Testis (tissue), 3 donors: ENCODE measurements around the gene ANKRD13C. TPM values are rescaled to one million over a fixed set of nuclear protein-coding genes. Genes with fewer than 3 reads are reported as not detected.

Experiments used
- DNase-seq: peaks from one replicate; pipeline ENCODE4 v3.0.0-alpha.2; 2019
- H3K27ac ChIP-seq, 2 donors: fragments of 200-600 bp; sonication (generic); one replicate each; pipeline ENCODE4 v1.5.1; 2019
- H3K27me3 ChIP-seq: fragments of 200-600 bp; sonication (generic); one replicate; pipeline ENCODE4 v1.5.1; 2019
- H3K36me3 ChIP-seq: fragments of 200-600 bp; sonication (generic); one replicate; pipeline ENCODE4 v1.5.1; 2017; ENCODE audit warnings: low read depth; ENCODE audit errors: missing control alignments
- H3K4me1 ChIP-seq: fragments of 200-600 bp; sonication (generic); one replicate; pipeline ENCODE4 v1.5.1; 2019
- H3K4me3 ChIP-seq, 2 donors: fragments of 200-600 bp; sonication (generic); one replicate each; pipeline ENCODE4 v1.5.1; 2017 to 2019
- H3K9me3 ChIP-seq: fragments of 200-600 bp; sonication (generic); one replicate; pipeline ENCODE4 v1.5.1; 2017
- POLR2A ChIP-seq: fragments of 450-650 bp; IDR thresholded peaks from one replicate; pipeline ENCODE4 v1.6.1; 2017; ENCODE audit warnings: antibody characterized with exemption, mild to moderate bottlenecking, moderate library complexity
- WGBS, 2 donors: methylation state at CpG; one replicate each; pipeline ENCODE4 v1.1.5; 2018; 5-methylcytosine and 5-hydroxymethylcytosine counted together
- intact Hi-C: fragments of 100-400 bp; cut with DNase I; formaldehyde crosslinking; loops from one replicate; pipeline ENCODE4 v1.15.1; 2023; ENCODE audit warnings: low total_unique reads
- polyA plus RNA-seq: library from polyadenylated mRNA; stranded (reverse); fragments of 350-450 nt; fragmentation: Illumina TruSeq; extraction: RNeasy Lipid Tissue Mini Kit (QIAGEN cat#74804); gene quantifications from one replicate; pipeline ENCODE4 v1.2.3, GENCODE V29; 2014; ENCODE audit warnings: low read depth, low replicate concordance; ENCODE audit not compliant: insufficient read depth
- total RNA-seq, 2 donors: library from RNA; depleted of rRNA; stranded (reverse); fragments of >200 nt; gene quantifications; one replicate each; pipeline ENCODE4 v1.2.3, GENCODE V29; 2016
- TF ChIP-seq, protein P1 (sequence below), 3 experiments: fragments of 450-650 bp in 2 of 3; fragments of 200-600 bp in 1 of 3; sonication (generic) in 1 of 3; IDR thresholded peaks; one replicate each; pipeline ENCODE4 v1.5.1; 2016 to 2019; ENCODE audit warnings: antibody characterized with exemption in 3 of 3, mild to moderate bottlenecking in 2 of 3, moderate library complexity in 1 of 3

ANKRD13C gene
- total and polyA plus RNA-seq, 3 donors from 2014 or later, result 8.0 to 21.7 (median 18.7) TPM

DNA sequence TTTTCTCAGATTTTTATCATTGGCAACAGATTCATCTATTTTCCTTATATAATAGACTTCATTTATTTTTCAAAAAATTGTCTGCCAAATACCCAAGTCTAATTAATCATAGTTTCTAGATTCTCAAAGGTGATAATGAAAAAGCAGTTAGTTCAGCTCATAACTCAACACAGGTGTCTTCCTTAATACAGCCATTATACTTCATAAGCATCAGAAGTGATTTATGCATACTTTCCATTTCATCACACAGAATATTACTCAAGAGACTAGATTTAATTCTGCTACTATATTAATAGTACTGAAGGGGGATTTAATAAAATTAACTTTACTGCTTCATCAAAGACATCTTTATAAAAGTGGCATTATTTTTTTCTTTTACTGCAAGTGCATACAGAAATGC, 114.6 kb downstream of the ANKRD13C start:
- Histone ChIP-seq H3K27me3 (no peaks in the 10 kb centered on the region), H3K36me3 (no peaks in the 10 kb centered on the region), H3K4me1 (no peaks in the 10 kb centered on the region), H3K9me3 (no peaks in the 10 kb centered on the region), H3K27ac (no peak overlapping the region), H3K4me3 (no peak overlapping the region)
- TF ChIP-seq, protein P1, sequence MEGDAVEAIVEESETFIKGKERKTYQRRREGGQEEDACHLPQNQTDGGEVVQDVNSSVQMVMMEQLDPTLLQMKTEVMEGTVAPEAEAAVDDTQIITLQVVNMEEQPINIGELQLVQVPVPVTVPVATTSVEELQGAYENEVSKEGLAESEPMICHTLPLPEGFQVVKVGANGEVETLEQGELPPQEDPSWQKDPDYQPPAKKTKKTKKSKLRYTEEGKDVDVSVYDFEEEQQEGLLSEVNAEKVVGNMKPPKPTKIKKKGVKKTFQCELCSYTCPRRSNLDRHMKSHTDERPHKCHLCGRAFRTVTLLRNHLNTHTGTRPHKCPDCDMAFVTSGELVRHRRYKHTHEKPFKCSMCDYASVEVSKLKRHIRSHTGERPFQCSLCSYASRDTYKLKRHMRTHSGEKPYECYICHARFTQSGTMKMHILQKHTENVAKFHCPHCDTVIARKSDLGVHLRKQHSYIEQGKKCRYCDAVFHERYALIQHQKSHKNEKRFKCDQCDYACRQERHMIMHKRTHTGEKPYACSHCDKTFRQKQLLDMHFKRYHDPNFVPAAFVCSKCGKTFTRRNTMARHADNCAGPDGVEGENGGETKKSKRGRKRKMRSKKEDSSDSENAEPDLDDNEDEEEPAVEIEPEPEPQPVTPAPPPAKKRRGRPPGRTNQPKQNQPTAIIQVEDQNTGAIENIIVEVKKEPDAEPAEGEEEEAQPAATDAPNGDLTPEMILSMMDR (IDR thresholded peaks at IDR 0.05), result no peak
- no peak for DNase-seq
- intact Hi-C loops, result no loop called here

DNA sequence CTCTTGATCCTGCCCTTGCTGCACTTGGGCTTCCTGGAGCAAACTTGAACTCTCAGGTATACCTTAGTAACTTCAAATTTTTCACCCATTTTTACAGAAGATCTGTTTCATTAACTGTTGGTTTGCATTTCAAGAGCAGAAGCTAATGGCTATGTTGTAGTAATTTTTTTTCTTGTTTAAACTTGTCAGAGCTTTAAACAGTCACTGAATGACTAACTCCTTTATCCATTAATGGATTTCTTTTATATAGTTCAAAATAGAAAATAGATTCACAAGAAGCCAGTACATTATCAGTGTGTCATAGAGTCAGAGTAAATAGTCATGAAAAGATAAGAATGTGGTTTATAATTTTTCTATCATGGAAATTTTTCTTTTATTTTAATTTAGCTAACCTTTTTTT, 119.8 kb downstream of the ANKRD13C start:
- H3K9me3 ChIP-seq, result no peaks in the 10 kb centered on the region
- intact Hi-C loops, result no loop called here
- no peaks in the 10 kb centered on the region for H3K4me1 ChIP-seq
- TF ChIP-seq, protein P1 (IDR thresholded peaks at IDR 0.05), result no peak
- TF ChIP-seq POLR2A, result no peak
- no peak overlapping the region for H3K4me3 ChIP-seq
- H3K27me3 ChIP-seq, result no peaks in the 10 kb centered on the region
- H3K27ac ChIP-seq, result no peak overlapping the region
- DNase-seq, result no peak
- H3K36me3 ChIP-seq, result no peaks in the 10 kb centered on the region

GRCh38 chr1:70231475-70231874, 123.0 kb downstream of the ANKRD13C start:
- no peak for DNase-seq
- Histone ChIP-seq H3K4me3 (no peak overlapping the region), H3K27me3 (no peaks in the 10 kb centered on the region), H3K36me3 (no peaks in the 10 kb centered on the region), H3K27ac (no peak overlapping the region), H3K9me3 (no peaks in the 10 kb centered on the region), H3K4me1 (no peaks in the 10 kb centered on the region)
- intact Hi-C loops, result no loop called here
- 94 to 96% methylated on average over 4 of the region's 4 CpGs for WGBS, 2 donors
- TF ChIP-seq POLR2A, result no peak
- TF ChIP-seq, protein P1 (IDR thresholded peaks at IDR 0.05), result no peak

DNA sequence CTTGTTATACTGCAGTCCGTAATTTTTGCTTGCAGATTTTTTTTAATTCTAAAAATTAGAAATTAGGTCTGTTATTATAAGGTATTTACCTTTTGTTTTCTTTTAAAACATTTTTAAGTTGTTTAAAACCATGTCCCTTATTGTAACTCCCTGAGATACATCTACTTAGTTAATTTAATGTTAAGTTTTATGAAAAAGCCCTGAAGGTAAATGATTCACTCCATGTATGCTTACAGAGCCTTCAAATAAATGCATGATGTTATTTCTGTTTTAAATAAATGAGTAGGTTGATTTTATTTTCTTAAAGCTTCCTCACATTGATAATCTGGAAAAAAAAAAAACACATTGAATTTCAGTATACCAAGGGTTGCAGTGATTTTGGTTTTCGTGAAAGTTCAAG, 125.9 kb downstream of the ANKRD13C start:
- no peaks in the 10 kb centered on the region for H3K27me3 ChIP-seq
- intact Hi-C loops, result no loop called here
- H3K27ac ChIP-seq, result no peak overlapping the region
- peaks cover 7% of the 10 kb centered on the region for H3K4me1 ChIP-seq
- 91% methylated on average over 2 of the region's 2 CpGs for WGBS, 2 donors
- no peaks in the 10 kb centered on the region for H3K9me3 ChIP-seq
- H3K36me3 ChIP-seq, result no peaks in the 10 kb centered on the region
- TF ChIP-seq POLR2A, result no peak
- TF ChIP-seq, protein P1 (IDR thresholded peaks at IDR 0.05), result no peak
- no peak for DNase-seq
- no peak overlapping the region for H3K4me3 ChIP-seq

GRCh38 chr1:70227439-70227838, 127.1 kb downstream of the ANKRD13C start:
- 34 to 55% methylated on average over 1 of the region's 1 CpG for WGBS, 2 donors
- Histone ChIP-seq H3K4me3 (no peak overlapping the region), H3K27me3 (no peaks in the 10 kb centered on the region), H3K36me3 (no peaks in the 10 kb centered on the region), H3K27ac (no peak overlapping the region), H3K9me3 (no peaks in the 10 kb centered on the region), H3K4me1 (peaks cover 17% of the 10 kb centered on the region)
- TF ChIP-seq POLR2A, result no peak
- TF ChIP-seq, protein P1 (IDR thresholded peaks at IDR 0.05), result no peak
- intact Hi-C loops, result no loop called here
- DNase-seq, result no peak
